CD4-positive, alpha-beta T cell (primary cell): ENCODE data around the gene HK3. TPM values are rescaled to one million over a fixed set of nuclear protein-coding genes. Genes with fewer than 3 reads are reported as not detected.
A peak's percentile ranks its signal among the peaks of the same experiment; 100 is the strongest.

Experiments
- ATAC-seq: fragments of 200-7000 bp; cut with Tn5 transposase; one replicate; pipeline ENCODE4 v1.10.0; 2022; ENCODE audit warnings: mild to moderate bottlenecking; ENCODE audit not compliant: poor library complexity
- CTCF ChIA-PET: fragments of 350-600 bp; sonication (Branson Sonifier 250); formaldehyde crosslinking; loops from one replicate; lab custom pipeline; 2021; ENCODE audit warnings: antibody characterized with exemption, inconsistent platforms; lab: Charles Lee
- POLR2A ChIA-PET: fragments of 350-600 bp; sonication (Branson Sonifier 250); formaldehyde crosslinking; loops from one replicate; lab custom pipeline; 2021; ENCODE audit warnings: antibody characterized with exemption, inconsistent platforms; lab: Charles Lee
- DNase-seq, 14 experiments: peaks; one replicate each; pipeline ENCODE4 v3.0.0-alpha.2; 2013 to 2020; ENCODE audit warnings: mixed read lengths in 2 of 14
- H3K27ac ChIP-seq, 2 donors: one replicate each; pipeline versions ENCODE4 v1.5.1 to v1.7.0; 2013; ENCODE audit warnings: low read length in 2 of 2, low read depth in 1 of 2, mild to moderate bottlenecking in 1 of 2
- H3K27me3 ChIP-seq, 2 experiments: 1 replicate in 1 of 2; 2 replicates in 1 of 2; pipeline versions ENCODE4 v1.6.1 to v1.7.0; 2013; ENCODE audit warnings: low read length in 2 of 2, control low read depth in 1 of 2, mild to moderate bottlenecking in 1 of 2, moderate library complexity in 1 of 2; ENCODE audit not compliant: insufficient read depth in 2 of 2, control insufficient read depth in 1 of 2
- H3K36me3 ChIP-seq: one replicate; pipeline ENCODE4 v1.6.1; 2013; ENCODE audit warnings: low read length, control low read depth; ENCODE audit not compliant: insufficient read depth
- H3K4me1 ChIP-seq: one replicate; pipeline ENCODE4 v1.6.1; 2013; ENCODE audit warnings: low read length, control low read depth; ENCODE audit not compliant: insufficient read depth
- H3K4me3 ChIP-seq: one replicate; pipeline ENCODE4 v1.5.1; 2013; ENCODE audit warnings: mild to moderate bottlenecking, low read length, moderate library complexity
- H3K9me3 ChIP-seq, 2 experiments: 1 replicate in 1 of 2; 2 replicates in 1 of 2; pipeline versions ENCODE4 v1.6.1 to v1.7.0; 2013; ENCODE audit warnings: low read length in 2 of 2, mild to moderate bottlenecking in 2 of 2, control low read depth in 1 of 2, moderate library complexity in 1 of 2; ENCODE audit not compliant: control insufficient read depth in 1 of 2, insufficient read depth in 1 of 2
- H3K27ac Mint-ChIP-seq: one replicate; pipeline ENCODE4 v1.8.0; 2020; ENCODE audit warnings: mixed read lengths
- H3K27me3 Mint-ChIP-seq: one replicate; pipeline ENCODE4 v1.8.0; 2021; ENCODE audit warnings: mixed read lengths
- H3K36me3 Mint-ChIP-seq: one replicate; pipeline ENCODE4 v1.8.0; 2021; ENCODE audit warnings: low read depth, mixed read lengths
- H3K4me1 Mint-ChIP-seq: one replicate; pipeline ENCODE4 v1.8.0; 2021; ENCODE audit warnings: low read depth, mixed read lengths
- H3K4me3 Mint-ChIP-seq: one replicate; pipeline ENCODE4 v1.8.0; 2020; ENCODE audit warnings: mild to moderate bottlenecking, mixed read lengths
- H3K9me3 Mint-ChIP-seq: one replicate; pipeline ENCODE4 v1.8.0; 2020; ENCODE audit warnings: mixed read lengths
- intact Hi-C, 2 experiments: fragments of 100-400 bp; cut with DNase I in 1 of 2; cut with micrococcal nuclease in 1 of 2; formaldehyde crosslinking; loops; one replicate each; pipeline versions ENCODE4 v1.15.1 to v1.9.0; 2023 to 2025; cut with DNase I, micrococcal nuclease
- total RNA-seq, 174 experiments: library from RNA in 2 of 174; stranded (reverse) in 2 of 174; gene quantifications; one replicate each; pipeline ENCODE4 v1.2.3 and lab custom pipeline; 2021 to 2026
- TF ChIP-seq, protein P1 (sequence below): fragments of 200-600 bp; IDR thresholded peaks from one replicate; pipeline ENCODE4 v1.8.0; 2022; ENCODE audit warnings: antibody characterized with exemption, mild to moderate bottlenecking

HK3 gene
- total RNA-seq, 2 experiments from 2014 or later: 0.74 to 1.2 TPM

DNA sequence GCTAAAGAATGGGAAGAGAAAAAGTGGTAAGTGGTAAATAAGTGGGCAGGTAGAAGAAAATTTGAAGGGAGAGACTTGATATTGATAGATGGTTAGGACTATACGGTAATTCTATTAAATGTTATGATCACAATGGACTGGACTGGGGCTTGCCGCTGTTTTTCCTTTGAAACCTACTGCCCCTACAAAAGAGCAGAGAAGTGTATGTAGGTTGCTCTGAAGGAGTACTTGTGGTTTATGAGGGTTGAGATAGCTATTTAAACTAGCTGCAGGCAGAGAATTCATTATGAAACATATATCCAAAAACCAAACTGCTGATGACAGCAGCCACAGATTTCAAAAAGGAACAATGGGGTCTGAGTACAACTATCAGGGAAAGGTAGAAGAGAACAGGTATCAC, 16.8 kb upstream of the HK3 start:
- CTCF ChIA-PET: interaction anchor here (0.7 kb wide), 1 partner anchor 40 kb away, joined by 3 read pairs; no protein-coding TSS in a partner anchor
- H3K36me3 ChIP-seq: peaks cover 21% of the 10 kb centered on the region
- peaks cover 75% of the 10 kb centered on the region for H3K36me3 Mint-ChIP-seq

DNA sequence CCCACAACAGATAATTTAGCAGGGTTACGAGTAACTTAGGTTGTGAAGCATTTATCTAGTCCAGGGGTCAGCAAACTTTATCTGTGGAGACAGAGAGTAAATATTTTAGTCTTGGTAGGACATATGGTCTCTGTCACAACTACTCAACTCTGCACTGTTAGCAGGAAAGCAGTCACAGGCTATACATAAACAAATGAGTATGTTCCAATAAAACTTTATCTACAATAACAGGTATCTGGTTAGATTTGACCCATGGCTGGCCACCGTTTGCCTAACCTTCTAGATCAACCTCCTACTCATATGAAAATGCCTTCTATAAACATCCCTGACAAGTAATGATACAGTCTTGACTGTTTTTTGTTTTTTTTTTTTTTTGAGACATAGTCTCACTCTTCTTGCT, 13.0 kb upstream of the HK3 start:
- Mint-ChIP-seq H3K4me1 (peaks cover 6% of the 10 kb centered on the region), H3K4me3 (no peak overlapping the region), H3K27me3 (no peaks in the 10 kb centered on the region), H3K36me3 (peaks cover 87% of the 10 kb centered on the region), H3K27ac (no peak overlapping the region), H3K9me3 (no peaks in the 10 kb centered on the region)
- POLR2A ChIA-PET: no interaction called here
- Histone ChIP-seq H3K4me1 (no peaks in the 10 kb centered on the region), H3K4me3 (no peak overlapping the region), H3K27me3 (no peaks in the 10 kb centered on the region), H3K27ac (no peak overlapping the region), H3K9me3 (no peaks in the 10 kb centered on the region), H3K36me3 (peaks cover 40% of the 10 kb centered on the region)
- intact Hi-C loops: no loop called here
- ATAC-seq (no peak), DNase-seq (no peak)
- CTCF ChIA-PET: no interaction called here
- TF ChIP-seq, protein P1, sequence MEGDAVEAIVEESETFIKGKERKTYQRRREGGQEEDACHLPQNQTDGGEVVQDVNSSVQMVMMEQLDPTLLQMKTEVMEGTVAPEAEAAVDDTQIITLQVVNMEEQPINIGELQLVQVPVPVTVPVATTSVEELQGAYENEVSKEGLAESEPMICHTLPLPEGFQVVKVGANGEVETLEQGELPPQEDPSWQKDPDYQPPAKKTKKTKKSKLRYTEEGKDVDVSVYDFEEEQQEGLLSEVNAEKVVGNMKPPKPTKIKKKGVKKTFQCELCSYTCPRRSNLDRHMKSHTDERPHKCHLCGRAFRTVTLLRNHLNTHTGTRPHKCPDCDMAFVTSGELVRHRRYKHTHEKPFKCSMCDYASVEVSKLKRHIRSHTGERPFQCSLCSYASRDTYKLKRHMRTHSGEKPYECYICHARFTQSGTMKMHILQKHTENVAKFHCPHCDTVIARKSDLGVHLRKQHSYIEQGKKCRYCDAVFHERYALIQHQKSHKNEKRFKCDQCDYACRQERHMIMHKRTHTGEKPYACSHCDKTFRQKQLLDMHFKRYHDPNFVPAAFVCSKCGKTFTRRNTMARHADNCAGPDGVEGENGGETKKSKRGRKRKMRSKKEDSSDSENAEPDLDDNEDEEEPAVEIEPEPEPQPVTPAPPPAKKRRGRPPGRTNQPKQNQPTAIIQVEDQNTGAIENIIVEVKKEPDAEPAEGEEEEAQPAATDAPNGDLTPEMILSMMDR: no peak

More for the DNA sequence above, 16.8 kb upstream of the HK3 start:
- no peaks in the 10 kb centered on the region for H3K27me3 Mint-ChIP-seq
- H3K4me3 ChIP-seq: no peak overlapping the region
- H3K27ac Mint-ChIP-seq: peak overlapping the region; percentile 3
- TF ChIP-seq, protein P1: no peak
- H3K9me3 ChIP-seq: no peaks in the 10 kb centered on the region
- DNase-seq (no peak), ATAC-seq (no peak)
- peaks cover 13% of the 10 kb centered on the region for H3K4me1 Mint-ChIP-seq
- H3K4me3 Mint-ChIP-seq: no peak overlapping the region
- no peaks in the 10 kb centered on the region for H3K4me1 ChIP-seq
- no peak overlapping the region for H3K27ac ChIP-seq
- intact Hi-C loops: no loop called here
- no peaks in the 10 kb centered on the region for H3K27me3 ChIP-seq
- H3K9me3 Mint-ChIP-seq: no peaks in the 10 kb centered on the region
- POLR2A ChIA-PET: no interaction called here

DNA sequence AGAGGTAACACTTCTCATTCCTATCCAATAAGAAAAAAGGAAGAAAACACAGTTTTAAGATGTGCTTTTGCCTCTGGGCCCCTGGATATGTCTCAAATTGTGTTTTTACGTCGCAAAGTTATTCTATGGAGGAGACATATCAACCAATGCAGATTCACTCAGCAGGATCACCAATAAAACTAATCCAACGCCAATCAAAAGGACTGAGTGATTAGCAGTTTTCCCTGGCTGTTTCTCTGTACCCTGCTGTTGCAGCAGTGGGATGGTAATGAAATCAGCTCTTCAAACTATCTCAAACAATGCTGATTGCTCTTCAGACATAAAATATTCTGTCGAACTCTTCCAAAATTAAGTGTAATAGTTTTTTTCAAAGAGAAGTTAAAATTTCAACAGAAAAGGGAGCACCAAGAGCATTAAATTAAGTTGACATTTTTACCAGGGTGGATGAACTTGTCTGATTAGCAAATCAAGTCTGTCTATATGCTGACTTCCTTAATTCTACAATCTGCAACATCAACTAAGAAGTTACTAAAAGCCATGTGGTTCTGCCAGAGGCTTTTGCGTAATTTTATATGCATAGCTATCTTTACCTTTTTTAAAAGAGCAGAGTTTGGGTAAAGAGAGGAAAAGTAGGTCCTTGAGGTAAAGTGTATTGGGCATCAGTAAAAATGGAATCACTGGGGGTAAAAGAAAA, 9.7 kb upstream of the HK3 start:
- peaks cover 91% of the 10 kb centered on the region for H3K36me3 Mint-ChIP-seq
- no peak for DNase-seq
- no peak overlapping the region for H3K27ac Mint-ChIP-seq
- no peak for ATAC-seq
- TF ChIP-seq, protein P1: no peak
- H3K27me3 Mint-ChIP-seq: no peaks in the 10 kb centered on the region
- POLR2A ChIA-PET: no interaction called here
- intact Hi-C loops: no loop called here
- Histone ChIP-seq H3K4me3 (no peak overlapping the region), H3K4me1 (no peaks in the 10 kb centered on the region), H3K27ac (no peak overlapping the region), H3K27me3 (no peaks in the 10 kb centered on the region), H3K9me3 (no peaks in the 10 kb centered on the region), H3K36me3 (peaks cover 62% of the 10 kb centered on the region)
- H3K4me3 Mint-ChIP-seq: no peak overlapping the region
- H3K4me1 Mint-ChIP-seq: no peaks in the 10 kb centered on the region
- CTCF ChIA-PET: no interaction called here
- H3K9me3 Mint-ChIP-seq: no peaks in the 10 kb centered on the region
